Body of pancreas (tissue), 4 donors: ENCODE measurements around the gene MLH1.

Experiments used
- POLR2A ChIP-seq, 3 donors: fragments of 450-650 bp; IDR thresholded peaks; one replicate each; pipeline ENCODE4 v1.6.1; 2016; ENCODE audit warnings: antibody characterized with exemption in 3 of 3, mild to moderate bottlenecking in 2 of 3
- TF ChIP-seq, protein P1 (sequence below), 7 experiments: fragments of 450-650 bp in 4 of 7; fragments of 200-600 bp in 3 of 7; sonication (generic) in 3 of 7; IDR thresholded peaks; one replicate each; pipeline ENCODE4 v1.5.1; 2016 to 2019; ENCODE audit warnings: antibody characterized with exemption in 7 of 7

- TF ChIP-seq, protein P1, sequence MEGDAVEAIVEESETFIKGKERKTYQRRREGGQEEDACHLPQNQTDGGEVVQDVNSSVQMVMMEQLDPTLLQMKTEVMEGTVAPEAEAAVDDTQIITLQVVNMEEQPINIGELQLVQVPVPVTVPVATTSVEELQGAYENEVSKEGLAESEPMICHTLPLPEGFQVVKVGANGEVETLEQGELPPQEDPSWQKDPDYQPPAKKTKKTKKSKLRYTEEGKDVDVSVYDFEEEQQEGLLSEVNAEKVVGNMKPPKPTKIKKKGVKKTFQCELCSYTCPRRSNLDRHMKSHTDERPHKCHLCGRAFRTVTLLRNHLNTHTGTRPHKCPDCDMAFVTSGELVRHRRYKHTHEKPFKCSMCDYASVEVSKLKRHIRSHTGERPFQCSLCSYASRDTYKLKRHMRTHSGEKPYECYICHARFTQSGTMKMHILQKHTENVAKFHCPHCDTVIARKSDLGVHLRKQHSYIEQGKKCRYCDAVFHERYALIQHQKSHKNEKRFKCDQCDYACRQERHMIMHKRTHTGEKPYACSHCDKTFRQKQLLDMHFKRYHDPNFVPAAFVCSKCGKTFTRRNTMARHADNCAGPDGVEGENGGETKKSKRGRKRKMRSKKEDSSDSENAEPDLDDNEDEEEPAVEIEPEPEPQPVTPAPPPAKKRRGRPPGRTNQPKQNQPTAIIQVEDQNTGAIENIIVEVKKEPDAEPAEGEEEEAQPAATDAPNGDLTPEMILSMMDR (IDR thresholded peaks at IDR 0.05): no peak
- no peak for TF ChIP-seq POLR2A (IDR thresholded peaks at IDR 0.05)
Observed at GRCh38 chr3:37056826-37057225, 63.5 kb downstream of the MLH1 start.
